Brain microvascular endothelial cell (primary cell): ENCODE data around the gene MAX.

Experiments
- DNase-seq: peaks from one replicate; pipeline ENCODE4 v3.0.0-alpha.2; 2020
- H3K27ac ChIP-seq: fragments of 250-450 bp; sonication (Bioruptor Pico); 2 replicates; pipeline ENCODE4 v1.5.1; 2020; ENCODE audit warnings: mild to moderate bottlenecking, moderate library complexity
- H3K27me3 ChIP-seq: fragments of 250-450 bp; sonication (Bioruptor Pico); replicated peaks from 2 replicates; pipeline ENCODE4 v1.5.1; 2020; ENCODE audit warnings: mild to moderate bottlenecking
- H3K36me3 ChIP-seq: fragments of 250-450 bp; sonication (Bioruptor Pico); replicated peaks from 2 replicates; pipeline ENCODE4 v1.5.1; 2020; ENCODE audit warnings: mild to moderate bottlenecking
- H3K4me3 ChIP-seq: 2 replicates; pipeline ENCODE4 v1.5.1; 2011; ENCODE audit warnings: low read depth, mild to moderate bottlenecking, control low read depth, low read length, moderate library complexity
- CTCF ChIP-seq: IDR thresholded peaks from 2 replicates; pipeline ENCODE4 v1.5.1; 2011; ENCODE audit warnings: low read depth, mild to moderate bottlenecking, moderate library complexity, low read length, control low read depth, inconsistent platforms; ENCODE audit errors: missing control alignments
- in situ Hi-C: cut with HindIII; loops from 2 replicates; pipeline ENCODE4 v1.10.0; 2017; ENCODE audit warnings: low sequenced_read_pairs, low pct_ligation_motif_present

Gene MAX

GRCh38 chr14:65142914-65143625 is 40.8 kb upstream of the MAX start:
- no peak for TF ChIP-seq CTCF
- in situ Hi-C loops = no loop called here

GRCh38 chr14:65142429-65142828 is 40.1 kb upstream of the MAX start:
- in situ Hi-C loops = no loop called here

More at GRCh38 chr14:65142914-65143625, 40.8 kb upstream of the MAX start:
- H3K36me3 ChIP-seq = no peaks in the 10 kb centered on the region
- DNase-seq = no peak
- H3K4me3 ChIP-seq = no peak overlapping the region
- H3K27me3 ChIP-seq = peaks cover 19% of the 10 kb centered on the region
- H3K27ac ChIP-seq = no peak overlapping the region

GRCh38 chr14:65141523-65141922 is 39.2 kb upstream of the MAX start:
- H3K27ac ChIP-seq = no peak overlapping the region
- H3K36me3 ChIP-seq = no peaks in the 10 kb centered on the region
- no peak for DNase-seq
- no peak overlapping the region for H3K4me3 ChIP-seq
- in situ Hi-C loops = no loop called here
- peaks cover 19% of the 10 kb centered on the region for H3K27me3 ChIP-seq
- no peak for TF ChIP-seq CTCF

More at GRCh38 chr14:65142429-65142828, 40.1 kb upstream of the MAX start:
- Histone ChIP-seq H3K27ac (no peak overlapping the region), H3K4me3 (no peak overlapping the region), H3K27me3 (peaks cover 19% of the 10 kb centered on the region), H3K36me3 (no peaks in the 10 kb centered on the region)
- no peak for DNase-seq
- no peak for TF ChIP-seq CTCF

GRCh38 chr14:65137648-65138307 is 35.5 kb upstream of the MAX start:
- no peak for DNase-seq
- Histone ChIP-seq H3K4me3 (no peak overlapping the region), H3K36me3 (no peaks in the 10 kb centered on the region), H3K27ac (no peak overlapping the region), H3K27me3 (peaks cover 2% of the 10 kb centered on the region)
- TF ChIP-seq CTCF = no peak
- in situ Hi-C loops = no loop called here

GRCh38 chr14:65134651-65135579 is 32.6 kb upstream of the MAX start:
- DNase-seq = no peak
- Histone ChIP-seq H3K36me3 (no peaks in the 10 kb centered on the region), H3K27ac (no peak overlapping the region), H3K27me3 (no peaks in the 10 kb centered on the region), H3K4me3 (no peak overlapping the region)
- in situ Hi-C loops = no loop called here
- no peak for TF ChIP-seq CTCF
